Mammary epithelial cell (primary cell): ENCODE results near the gene MMP11.

Experiments used
- EZH2 ChIP-seq: IDR thresholded peaks from 2 replicates; pipeline ENCODE4 v1.6.1; 2012; ENCODE audit warnings: low read length, inconsistent platforms, borderline replicate concordance
- TF ChIP-seq, protein P1 (sequence below), 2 donors: IDR thresholded peaks in 1 of 2; conservative IDR thresholded peaks in 1 of 2; 2 replicates each; pipeline ENCODE4 v1.5.1; 2011 to 2012; ENCODE audit warnings: inconsistent platforms in 2 of 2, low read length in 2 of 2, mild to moderate bottlenecking in 2 of 2, control low read depth in 1 of 2, low read depth in 1 of 2; ENCODE audit not compliant: insufficient read depth in 1 of 2; ENCODE audit errors: extremely low read depth in 1 of 2

DNA sequence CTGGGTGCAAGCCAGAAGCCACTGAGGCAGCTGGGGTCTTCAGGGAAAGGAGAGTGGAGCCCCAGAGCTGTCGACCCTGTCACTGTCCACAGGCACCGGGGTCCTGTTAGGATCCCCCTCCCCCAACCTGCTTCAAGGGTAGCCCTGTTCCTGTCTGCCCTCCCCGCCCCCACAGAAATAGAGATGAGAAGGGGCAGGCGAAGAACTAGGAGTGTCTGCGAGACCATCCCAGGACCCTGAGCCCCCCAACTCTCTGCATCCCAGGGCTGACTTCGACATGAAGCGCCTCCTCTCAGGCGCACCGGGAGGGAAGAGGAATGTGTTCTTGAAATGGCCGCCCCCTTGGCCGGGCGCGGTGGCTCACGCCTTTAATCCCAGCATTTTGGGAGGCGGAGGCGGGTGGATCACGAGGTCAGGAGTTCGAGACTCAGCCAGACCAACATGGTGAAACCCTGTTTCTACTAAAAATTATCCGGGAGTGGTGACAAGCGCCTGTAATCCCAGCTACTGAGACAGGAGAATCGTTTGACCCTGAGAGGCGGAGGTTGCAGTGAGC is 21.1 kb upstream of the MMP11 start:
- TF ChIP-seq, protein P1, sequence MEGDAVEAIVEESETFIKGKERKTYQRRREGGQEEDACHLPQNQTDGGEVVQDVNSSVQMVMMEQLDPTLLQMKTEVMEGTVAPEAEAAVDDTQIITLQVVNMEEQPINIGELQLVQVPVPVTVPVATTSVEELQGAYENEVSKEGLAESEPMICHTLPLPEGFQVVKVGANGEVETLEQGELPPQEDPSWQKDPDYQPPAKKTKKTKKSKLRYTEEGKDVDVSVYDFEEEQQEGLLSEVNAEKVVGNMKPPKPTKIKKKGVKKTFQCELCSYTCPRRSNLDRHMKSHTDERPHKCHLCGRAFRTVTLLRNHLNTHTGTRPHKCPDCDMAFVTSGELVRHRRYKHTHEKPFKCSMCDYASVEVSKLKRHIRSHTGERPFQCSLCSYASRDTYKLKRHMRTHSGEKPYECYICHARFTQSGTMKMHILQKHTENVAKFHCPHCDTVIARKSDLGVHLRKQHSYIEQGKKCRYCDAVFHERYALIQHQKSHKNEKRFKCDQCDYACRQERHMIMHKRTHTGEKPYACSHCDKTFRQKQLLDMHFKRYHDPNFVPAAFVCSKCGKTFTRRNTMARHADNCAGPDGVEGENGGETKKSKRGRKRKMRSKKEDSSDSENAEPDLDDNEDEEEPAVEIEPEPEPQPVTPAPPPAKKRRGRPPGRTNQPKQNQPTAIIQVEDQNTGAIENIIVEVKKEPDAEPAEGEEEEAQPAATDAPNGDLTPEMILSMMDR (conservative IDR thresholded peaks at IDR 0.05 in 1 of 2, IDR thresholded peaks at IDR 0.05 in 1 of 2; ENCODE audit: extremely low read depth in 1 of 2, insufficient read depth in 1 of 2, low read depth in 1 of 2, low read length in 2 of 2) = no peak
- TF ChIP-seq EZH2 = no peak
